ENCODE results near the gene UBAP2L.
"Not testable (repeated sequence)": the region's sequence is repeated elsewhere in the genome, so short reads cannot be mapped to it uniquely, and the experiment has no call there.

UBAP2L gene

GRCh38 chr1:154240294-154240833 is 19.6 kb downstream of the UBAP2L start:
- DNase-seq (ENCODE audit: low read depth) = no peak

GRCh38 chr1:154241703-154242351 is 21.1 kb downstream of the UBAP2L start:
- no peak for DNase-seq (ENCODE audit: low read depth)

- DNase-seq (ENCODE audit: low read depth) = no peak
Measured at GRCh38 chr1:154253671-154254070, 32.9 kb downstream of the UBAP2L start.

- no peak for DNase-seq (ENCODE audit: low read depth)
Measured at GRCh38 chr1:154256686-154257085, 35.9 kb downstream of the UBAP2L start.

GRCh38 chr1:154258784-154259183 is 38.0 kb downstream of the UBAP2L start:
- no peak for DNase-seq (ENCODE audit: low read depth)

GRCh38 chr1:154260127-154260526 is 39.4 kb downstream of the UBAP2L start:
- DNase-seq (ENCODE audit: low read depth) = no peak

- peak; percentile 32 for DNase-seq (ENCODE audit: low read depth)
Measured at GRCh38 chr1:154263465-154264332, 42.9 kb downstream of the UBAP2L start.

GRCh38 chr1:154264454-154264853 is 43.7 kb downstream of the UBAP2L start:
- no peak for DNase-seq (ENCODE audit: low read depth)

GRCh38 chr1:154265586-154265985 is 44.8 kb downstream of the UBAP2L start:
- DNase-seq (ENCODE audit: low read depth) = no peak

GRCh38 chr1:154270833-154271232 is 50.1 kb downstream of the UBAP2L start:
- DNase-seq (ENCODE audit: low read depth) = no peak

GRCh38 chr1:154272217-154272998 is 51.7 kb downstream of the UBAP2L start, which contains the start of gene HAX1:
TSS of gene HAX1 (plus strand) at chr1:154272629. CDS start at chr1:154272724, 95 bp downstream.
- peak; percentile 96 for DNase-seq (ENCODE audit: low read depth)

GRCh38 chr1:154272999-154273563 is 52.3 kb downstream of the UBAP2L start:
- DNase-seq (ENCODE audit: low read depth) = peak; percentile 22

GRCh38 chr1:154276797-154277196 is 56.0 kb downstream of the UBAP2L start:
- no peak for DNase-seq (ENCODE audit: low read depth)

- not testable (repeated sequence) for DNase-seq (ENCODE audit: low read depth)
Measured at GRCh38 chr1:154287591-154287990, 66.8 kb downstream of the UBAP2L start.

- DNase-seq (ENCODE audit: low read depth) = no peak
Measured at GRCh38 chr1:154288661-154289060, 67.9 kb downstream of the UBAP2L start.

- no peak for DNase-seq (ENCODE audit: low read depth)
Measured at GRCh38 chr1:154290921-154291320, 70.2 kb downstream of the UBAP2L start.

- no peak for DNase-seq (ENCODE audit: low read depth)
Measured at GRCh38 chr1:154295408-154296235, 74.9 kb downstream of the UBAP2L start.

- DNase-seq (ENCODE audit: low read depth) = no peak
Measured at GRCh38 chr1:154301582-154301981, 80.8 kb downstream of the UBAP2L start.

GRCh38 chr1:154304664-154305337 is 84.0 kb downstream of the UBAP2L start:
- peak; percentile 29 for DNase-seq (ENCODE audit: low read depth)

GRCh38 chr1:154306151-154306550 is 85.4 kb downstream of the UBAP2L start:
- peak; percentile 72 for DNase-seq (ENCODE audit: low read depth)

Data from iris pigment epithelial cell (primary cell).